Stimulated activated CD8-positive, alpha-beta memory T cell treated with anti-CD3 and anti-CD28 coated beads, Interleukin-12 subunit alpha, Interleukin-12 subunit beta, amount 100 ng/mL, for 1 hour (primary cell): ENCODE data around the gene IER3IP1.
"Not testable (repeated sequence)": the region's sequence is repeated elsewhere in the genome, so short reads cannot be mapped to it uniquely, and the experiment has no call there.

Experiments
- DNase-seq: peaks from one replicate; pipeline ENCODE4 v3.0.0-alpha.2; 2020; ENCODE audit warnings: low read depth

The IER3IP1 gene, protein sequence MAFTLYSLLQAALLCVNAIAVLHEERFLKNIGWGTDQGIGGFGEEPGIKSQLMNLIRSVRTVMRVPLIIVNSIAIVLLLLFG

GRCh38 chr18:47175898-47176575 is at the start of gene IER3IP1:
Gene IER3IP1 (minus strand): TSS chr18:47176364. CDS start chr18:47176277, 87 bp downstream.
- DNase-seq: peak; percentile 75

GRCh38 chr18:47215554-47216138 is 39.5 kb upstream of the IER3IP1 start:
- no peak for DNase-seq

DNA sequence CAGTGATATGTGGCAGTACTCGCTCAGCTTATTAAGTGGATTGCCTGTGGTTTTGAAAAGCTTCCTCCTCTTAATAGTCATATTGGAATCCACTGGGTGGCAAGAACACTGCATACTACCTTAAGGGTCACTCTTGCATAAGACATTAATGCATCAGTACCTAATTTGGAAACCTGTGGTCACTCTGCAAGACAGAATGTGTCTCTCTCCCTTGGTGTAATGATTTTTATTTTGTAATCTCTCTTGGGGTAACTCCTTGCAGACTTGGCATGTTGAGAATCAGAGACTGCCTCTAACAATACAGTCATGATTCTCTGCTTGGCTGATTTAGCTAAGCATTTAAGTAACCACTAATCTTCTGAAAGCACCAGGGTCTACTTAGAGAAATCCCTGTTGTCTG is 33.0 kb upstream of the IER3IP1 start:
- no peak for DNase-seq

DNA sequence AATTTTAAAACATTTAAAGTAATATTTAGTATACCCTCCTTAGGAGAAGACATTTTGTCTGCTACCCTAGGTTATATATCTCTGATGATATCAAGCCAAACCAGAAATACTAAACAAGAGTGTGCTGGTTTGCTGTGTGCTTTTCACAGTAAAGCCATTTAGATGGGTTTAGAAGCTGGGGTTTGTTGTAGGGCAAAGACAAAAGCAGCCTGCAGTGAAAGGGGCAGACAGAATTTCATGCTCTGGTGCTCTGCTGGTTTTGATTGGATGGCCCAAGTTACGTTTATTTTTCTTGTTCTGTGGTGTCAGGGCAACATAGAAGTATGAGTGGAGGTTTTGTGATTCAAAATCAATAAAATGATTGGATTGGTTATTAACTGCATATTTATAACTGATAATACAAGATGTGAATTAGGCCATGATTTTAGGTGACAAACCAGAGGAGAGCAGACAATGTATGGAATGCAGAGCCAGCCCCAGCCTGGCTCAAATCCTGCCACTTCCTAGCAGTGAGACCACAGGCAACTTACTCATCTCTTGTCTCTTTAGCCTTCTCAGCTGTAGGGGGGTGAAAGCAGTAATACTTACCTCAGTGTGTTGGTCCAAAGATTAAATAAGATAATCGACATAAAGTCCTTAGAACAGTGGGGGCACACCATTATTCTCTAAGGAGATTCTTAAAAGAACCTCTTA is 30.9 kb upstream of the IER3IP1 start:
- DNase-seq: no peak

GRCh38 chr18:47204908-47205522 is 28.9 kb upstream of the IER3IP1 start:
- DNase-seq: peak; percentile 10

- DNase-seq: no peak
These were observed 27.7 kb upstream of the IER3IP1 start for GRCh38 chr18:47203626-47204464.

- DNase-seq: not testable (repeated sequence)
These were observed 19.8 kb upstream of the IER3IP1 start for GRCh38 chr18:47195961-47196360.

DNA sequence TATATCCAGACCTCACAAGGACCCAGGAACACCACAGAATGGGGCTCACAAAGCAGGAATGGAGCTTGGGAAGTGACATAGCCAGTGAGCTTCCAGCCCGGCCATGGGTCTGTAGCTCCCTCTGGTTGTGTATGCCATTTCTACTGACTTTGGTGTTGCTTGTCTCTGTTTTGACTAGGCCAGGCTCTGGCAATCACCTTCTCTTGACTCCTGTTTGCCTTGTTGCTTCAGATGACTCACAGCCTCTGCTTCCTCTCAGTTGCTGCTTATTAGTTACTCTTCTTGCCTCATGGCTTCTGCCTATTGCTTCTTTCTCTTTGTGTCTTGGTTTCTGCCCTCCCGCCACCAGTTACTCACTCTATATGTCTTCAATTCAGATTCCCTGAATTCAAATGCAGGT is 15.8 kb upstream of the IER3IP1 start:
- DNase-seq: no peak

- no peak for DNase-seq
These were observed 11.6 kb upstream of the IER3IP1 start for GRCh38 chr18:47187721-47188120.

- DNase-seq: no peak
These were observed 8.4 kb upstream of the IER3IP1 start for GRCh38 chr18:47184419-47185050.

DNA sequence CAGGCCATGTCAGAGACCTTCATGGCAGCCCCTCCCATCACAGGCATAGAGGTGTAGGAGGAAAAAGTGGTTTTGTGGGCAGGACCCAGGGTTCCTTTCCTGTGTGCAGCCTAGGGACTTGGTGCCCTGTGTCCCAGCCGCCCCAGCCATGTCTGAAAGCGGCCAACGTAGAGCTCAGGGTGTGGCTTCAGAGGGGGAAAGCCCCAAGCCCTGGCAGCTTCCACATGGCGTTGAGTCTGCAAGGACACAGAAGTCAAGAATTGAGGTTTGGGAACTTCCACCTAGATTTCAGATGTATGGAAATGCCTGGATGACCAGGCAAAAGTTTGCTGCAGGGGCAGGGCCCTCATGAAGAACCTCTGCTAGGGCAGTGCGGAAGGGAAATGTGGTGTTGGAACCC is 6.0 kb upstream of the IER3IP1 start:
- not testable (repeated sequence) for DNase-seq

DNA sequence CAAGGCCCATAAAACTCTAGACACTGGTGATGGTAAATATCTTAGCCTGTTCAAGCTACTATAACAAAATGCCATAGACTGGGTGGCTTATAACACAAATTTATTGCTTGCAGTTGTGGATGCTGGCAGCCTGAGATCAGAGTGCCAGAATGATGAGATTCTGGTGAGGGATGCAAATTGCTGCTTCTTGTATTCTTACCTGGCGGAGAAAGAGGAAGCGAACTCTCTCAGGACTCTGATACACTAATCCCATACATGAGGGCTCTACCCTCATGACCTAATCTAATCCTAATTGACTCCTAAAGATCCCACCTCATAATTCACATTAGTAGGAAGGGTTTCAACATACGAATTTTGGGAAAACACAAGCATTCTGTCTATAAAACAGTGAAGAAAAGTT is 4.6 kb upstream of the IER3IP1 start:
- DNase-seq: no peak

DNA sequence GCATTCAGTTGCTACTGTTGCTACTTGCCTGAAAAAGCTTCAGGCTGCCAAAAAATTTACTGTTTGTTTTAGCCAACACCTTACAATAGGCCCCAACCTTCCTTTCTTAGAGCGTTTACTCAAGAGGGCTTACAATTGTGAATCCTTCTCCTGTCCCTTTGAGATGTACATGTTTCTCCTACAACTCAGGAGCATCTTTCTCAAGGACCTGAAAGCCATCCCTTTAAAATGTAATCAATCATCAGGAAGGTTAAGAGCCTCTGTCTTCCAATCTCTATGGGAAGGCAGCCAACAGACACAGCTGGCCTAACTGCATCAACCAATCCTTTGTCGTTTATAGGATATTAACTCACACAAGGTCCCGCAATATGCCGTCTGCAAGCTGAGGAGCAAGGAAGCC is 3.4 kb upstream of the IER3IP1 start:
- DNase-seq: no peak

- no peak for DNase-seq
These were observed 774 bp downstream of the IER3IP1 start for GRCh38 chr18:47175283-47175897.

- no peak for DNase-seq
These were observed 1.5 kb downstream of the IER3IP1 start for GRCh38 chr18:47174545-47175116.

- DNase-seq: no peak
These were observed 3.7 kb downstream of the IER3IP1 start for GRCh38 chr18:47172476-47172875.

GRCh38 chr18:47168913-47169312 is 7.3 kb downstream of the IER3IP1 start:
- no peak for DNase-seq

- DNase-seq: no peak
These were observed 7.7 kb downstream of the IER3IP1 start for GRCh38 chr18:47168509-47168908.

- no peak for DNase-seq
These were observed 9.9 kb downstream of the IER3IP1 start for GRCh38 chr18:47166294-47166693.

DNA sequence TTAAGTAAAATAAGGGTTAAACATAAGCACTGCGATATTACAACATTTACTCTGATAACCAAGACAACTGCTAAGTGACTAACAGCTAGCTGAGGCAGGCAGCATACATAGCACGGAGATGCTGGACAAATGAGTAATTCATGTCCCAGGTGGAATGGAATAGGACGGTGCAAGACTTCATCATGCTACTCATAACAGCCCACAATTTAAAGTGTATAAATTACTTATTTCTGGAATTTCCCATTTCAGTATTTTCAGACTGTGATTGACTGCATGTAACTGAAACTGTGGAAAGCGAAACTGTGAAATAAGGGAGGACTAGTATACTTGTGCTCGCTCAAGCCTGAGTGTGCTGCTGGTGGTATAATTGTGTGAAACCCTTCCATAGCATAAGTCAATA is 12.9 kb downstream of the IER3IP1 start:
- DNase-seq: no peak

- DNase-seq: no peak
These were observed 15.9 kb downstream of the IER3IP1 start for GRCh38 chr18:47160256-47160655.
